CD4-positive, CD25-positive, alpha-beta regulatory T cell (primary cell): ENCODE data around the gene RNF44. TPM values are rescaled to one million over a fixed set of nuclear protein-coding genes. Genes with fewer than 3 reads are reported as not detected.

Experiments used
- ATAC-seq, 2 donors: fragments of 150-1000 bp; cut with Tn5 transposase; one replicate each; pipeline ENCODE4 v1.10.0; 2021; ENCODE audit warnings: low read depth in 2 of 2, moderate number of reproducible peaks in 2 of 2, moderate library complexity in 1 of 2
- DNase-seq, 3 donors: peaks; one replicate each; pipeline versions ENCODE4 v3.0.0 to v3.0.0-alpha.2; 2012 to 2022; ENCODE audit warnings: mixed read lengths in 1 of 3
- H3K27ac ChIP-seq: one replicate; pipeline ENCODE4 v1.7.0; 2013; ENCODE audit warnings: mild to moderate bottlenecking, low read length; ENCODE audit not compliant: insufficient read depth, poor library complexity, severe bottlenecking
- H3K27me3 ChIP-seq: one replicate; pipeline ENCODE4 v1.7.0; 2013; ENCODE audit warnings: low read length; ENCODE audit not compliant: control insufficient read depth, insufficient read depth
- H3K36me3 ChIP-seq: one replicate; pipeline ENCODE4 v1.7.0; 2013; ENCODE audit warnings: mild to moderate bottlenecking, low read length, moderate library complexity; ENCODE audit not compliant: control insufficient read depth, insufficient read depth
- H3K4me1 ChIP-seq: 2 replicates; pipeline ENCODE4 v1.7.0; 2013; ENCODE audit warnings: mild to moderate bottlenecking, low read length; ENCODE audit not compliant: insufficient read depth, control insufficient read depth, poor library complexity, severe bottlenecking
- H3K4me3 ChIP-seq: one replicate; pipeline ENCODE4 v1.7.0; 2013; ENCODE audit warnings: low read depth, mild to moderate bottlenecking, low read length, moderate library complexity
- H3K9me3 ChIP-seq, 2 experiments: 1 replicate in 1 of 2; 2 replicates in 1 of 2; pipeline ENCODE4 v1.7.0; 2013; ENCODE audit warnings: low read length in 2 of 2, mild to moderate bottlenecking in 1 of 2, moderate library complexity in 1 of 2; ENCODE audit not compliant: control insufficient read depth in 2 of 2
- H3K27ac Mint-ChIP-seq, 3 donors: one replicate each; pipeline ENCODE4 v1.8.0; 2020 to 2022; ENCODE audit warnings: mild to moderate bottlenecking in 3 of 3, mixed read lengths in 3 of 3, moderate library complexity in 2 of 3
- H3K27me3 Mint-ChIP-seq: one replicate; pipeline ENCODE4 v1.8.0; 2022; ENCODE audit warnings: mild to moderate bottlenecking, mixed read lengths
- H3K36me3 Mint-ChIP-seq: one replicate; pipeline ENCODE4 v1.8.0; 2020; ENCODE audit warnings: mixed read lengths
- H3K4me1 Mint-ChIP-seq, 4 donors: one replicate each; pipeline ENCODE4 v1.8.0; 2020 to 2022; ENCODE audit warnings: mixed read lengths in 4 of 4, mild to moderate bottlenecking in 1 of 4
- H3K4me3 Mint-ChIP-seq, 4 donors: one replicate each; pipeline ENCODE4 v1.8.0; 2020 to 2022; ENCODE audit warnings: mild to moderate bottlenecking in 4 of 4, mixed read lengths in 4 of 4, moderate library complexity in 3 of 4
- H3K9me3 Mint-ChIP-seq, 7 donors: one replicate each; pipeline ENCODE4 v1.8.0; 2020 to 2022; ENCODE audit warnings: mixed read lengths in 7 of 7, mild to moderate bottlenecking in 3 of 7, moderate library complexity in 2 of 7
- polyA plus RNA-seq, 4 donors: library from polyadenylated mRNA; unstranded; fragments of 300-500 nt; fragmentation: Illumina TruSeq; gene quantifications; one replicate each; pipeline ENCODE4 v1.2.3, GENCODE V29; 2021
- total RNA-seq: library from RNA; stranded (reverse); gene quantifications from one replicate; pipeline ENCODE4 v1.2.3, GENCODE V29; 2022

RNF44 gene
- total and polyA plus RNA-seq, 5 donors from 2014 or later: 2.3 to 268 (median 3.8) TPM

- Histone ChIP-seq H3K36me3 (peaks cover 40% of the 10 kb centered on the region), H3K9me3 (no peaks in the 10 kb centered on the region), H3K4me3 (no peak overlapping the region), H3K4me1 (peaks cover 52% of the 10 kb centered on the region), H3K27me3 (no peaks in the 10 kb centered on the region), H3K27ac (peak overlapping the region; percentile 23)
- DNase-seq: no peak
- peaks cover 15% of the 10 kb centered on the region for H3K36me3 Mint-ChIP-seq
- H3K27me3 Mint-ChIP-seq: no peaks in the 10 kb centered on the region
- H3K27ac Mint-ChIP-seq: peak overlapping the region in 1 of 3 donors; percentile 95
- H3K9me3 Mint-ChIP-seq: peaks cover 0 to 2% (median 0%) of the 10 kb centered on the region in 7 donors
- no peak for ATAC-seq
- peaks cover 2 to 45% (median 17%) of the 10 kb centered on the region in 4 donors for H3K4me1 Mint-ChIP-seq
- no peak overlapping the region for H3K4me3 Mint-ChIP-seq
Measured at GRCh38 chr5:176528761-176529115, 8.5 kb downstream of the RNF44 start.

GRCh38 chr5:176528301-176528700, 8.9 kb downstream of the RNF44 start:
- H3K4me1 ChIP-seq: peaks cover 48% of the 10 kb centered on the region
- H3K9me3 ChIP-seq: no peaks in the 10 kb centered on the region
- no peak for DNase-seq
- peak overlapping the region in 1 of 3 donors; percentile 95 for H3K27ac Mint-ChIP-seq
- peak overlapping the region in 1 of 4 donors; percentile 15 for H3K4me3 Mint-ChIP-seq
- H3K36me3 ChIP-seq: peaks cover 40% of the 10 kb centered on the region
- peak overlapping the region; percentile 23 for H3K27ac ChIP-seq
- no peaks in the 10 kb centered on the region for H3K27me3 ChIP-seq
- H3K4me1 Mint-ChIP-seq: peaks cover 0 to 43% (median 15%) of the 10 kb centered on the region in 4 donors
- H3K9me3 Mint-ChIP-seq: peaks cover 0 to 2% (median 0%) of the 10 kb centered on the region in 7 donors
- H3K27me3 Mint-ChIP-seq: no peaks in the 10 kb centered on the region
- H3K4me3 ChIP-seq: no peak overlapping the region
- peaks cover 12% of the 10 kb centered on the region for H3K36me3 Mint-ChIP-seq
- no peak for ATAC-seq

GRCh38 chr5:176527246-176528222, 9.7 kb downstream of the RNF44 start:
- peaks cover 40% of the 10 kb centered on the region for H3K4me1 ChIP-seq
- peak overlapping the region in 1 of 4 donors; percentile 84 for H3K4me3 Mint-ChIP-seq

GRCh38 chr5:176526462-176526861, 10.7 kb downstream of the RNF44 start:
- Mint-ChIP-seq H3K36me3 (peaks cover 12% of the 10 kb centered on the region), H3K9me3 (peaks cover 0 to 1% (median 0%) of the 10 kb centered on the region in 7 donors), H3K27ac (peak overlapping the region in 1 of 3 donors; percentile 20), H3K4me1 (peaks cover 4 to 44% (median 21%) of the 10 kb centered on the region in 4 donors), H3K27me3 (no peaks in the 10 kb centered on the region), H3K4me3 (no peak overlapping the region)
- ATAC-seq (no peak), DNase-seq (no peak)
- H3K9me3 ChIP-seq: no peaks in the 10 kb centered on the region
- H3K4me1 ChIP-seq: peaks cover 29% of the 10 kb centered on the region
- H3K27me3 ChIP-seq: no peaks in the 10 kb centered on the region
- no peak overlapping the region for H3K4me3 ChIP-seq
- H3K36me3 ChIP-seq: peaks cover 36% of the 10 kb centered on the region
- no peak overlapping the region for H3K27ac ChIP-seq

More at GRCh38 chr5:176527246-176528222, 9.7 kb downstream of the RNF44 start:
- Histone ChIP-seq H3K27me3 (no peaks in the 10 kb centered on the region), H3K9me3 (no peaks in the 10 kb centered on the region), H3K4me3 (no peak overlapping the region), H3K36me3 (peaks cover 40% of the 10 kb centered on the region), H3K27ac (peak overlapping the region; percentile 10)
- Mint-ChIP-seq H3K4me1 (peaks cover 0 to 43% (median 18%) of the 10 kb centered on the region in 4 donors), H3K27me3 (no peaks in the 10 kb centered on the region), H3K27ac (peak overlapping the region in 1 of 3 donors; percentile 95), H3K9me3 (peaks cover 0 to 2% (median 0%) of the 10 kb centered on the region in 7 donors), H3K36me3 (peaks cover 12% of the 10 kb centered on the region)
- ATAC-seq (no peak), DNase-seq (no peak)

GRCh38 chr5:176525677-176526076, 11.5 kb downstream of the RNF44 start:
- H3K9me3 ChIP-seq: no peaks in the 10 kb centered on the region
- DNase-seq (no peak), ATAC-seq (no peak)
- H3K27ac Mint-ChIP-seq: peak overlapping the region in 1 of 3 donors; percentile 87
- H3K4me1 ChIP-seq: peaks cover 21% of the 10 kb centered on the region
- peaks cover 29% of the 10 kb centered on the region for H3K36me3 ChIP-seq
- peaks cover 4 to 37% (median 16%) of the 10 kb centered on the region in 4 donors for H3K4me1 Mint-ChIP-seq
- H3K4me3 ChIP-seq: no peak overlapping the region
- H3K27ac ChIP-seq: no peak overlapping the region
- H3K27me3 ChIP-seq: no peaks in the 10 kb centered on the region
- peaks cover 0 to 1% (median 0%) of the 10 kb centered on the region in 7 donors for H3K9me3 Mint-ChIP-seq
- H3K27me3 Mint-ChIP-seq: no peaks in the 10 kb centered on the region
- peaks cover 8% of the 10 kb centered on the region for H3K36me3 Mint-ChIP-seq
- peak overlapping the region in 1 of 4 donors; percentile 48 for H3K4me3 Mint-ChIP-seq

- Histone ChIP-seq H3K36me3 (peaks cover 26% of the 10 kb centered on the region), H3K27ac (no peak overlapping the region), H3K4me1 (peaks cover 14% of the 10 kb centered on the region), H3K9me3 (no peaks in the 10 kb centered on the region), H3K27me3 (no peaks in the 10 kb centered on the region), H3K4me3 (no peak overlapping the region)
- Mint-ChIP-seq H3K9me3 (peaks cover 0 to 1% (median 0%) of the 10 kb centered on the region in 7 donors), H3K27me3 (no peaks in the 10 kb centered on the region), H3K4me3 (peak overlapping the region in 1 of 4 donors; percentile 48), H3K4me1 (peaks cover 4 to 40% (median 16%) of the 10 kb centered on the region in 4 donors), H3K27ac (peak overlapping the region in 1 of 3 donors; percentile 87), H3K36me3 (peaks cover 8% of the 10 kb centered on the region)
- ATAC-seq (no peak), DNase-seq (no peak)
Measured at GRCh38 chr5:176524987-176525386, 12.2 kb downstream of the RNF44 start.

GRCh38 chr5:176524138-176524537, 13.1 kb downstream of the RNF44 start:
- Histone ChIP-seq H3K9me3 (no peaks in the 10 kb centered on the region), H3K4me3 (no peak overlapping the region), H3K27me3 (no peaks in the 10 kb centered on the region), H3K36me3 (peaks cover 20% of the 10 kb centered on the region), H3K4me1 (peaks cover 7% of the 10 kb centered on the region), H3K27ac (no peak overlapping the region)
- Mint-ChIP-seq H3K36me3 (peaks cover 4% of the 10 kb centered on the region), H3K4me1 (peaks cover 4 to 34% (median 11%) of the 10 kb centered on the region in 4 donors), H3K27ac (no peak overlapping the region), H3K4me3 (no peak overlapping the region), H3K9me3 (peaks cover 0 to 1% (median 0%) of the 10 kb centered on the region in 7 donors), H3K27me3 (no peaks in the 10 kb centered on the region)
- ATAC-seq (no peak), DNase-seq (no peak)
